Measurements from ENCODE around the gene AFAP1.

DNA sequence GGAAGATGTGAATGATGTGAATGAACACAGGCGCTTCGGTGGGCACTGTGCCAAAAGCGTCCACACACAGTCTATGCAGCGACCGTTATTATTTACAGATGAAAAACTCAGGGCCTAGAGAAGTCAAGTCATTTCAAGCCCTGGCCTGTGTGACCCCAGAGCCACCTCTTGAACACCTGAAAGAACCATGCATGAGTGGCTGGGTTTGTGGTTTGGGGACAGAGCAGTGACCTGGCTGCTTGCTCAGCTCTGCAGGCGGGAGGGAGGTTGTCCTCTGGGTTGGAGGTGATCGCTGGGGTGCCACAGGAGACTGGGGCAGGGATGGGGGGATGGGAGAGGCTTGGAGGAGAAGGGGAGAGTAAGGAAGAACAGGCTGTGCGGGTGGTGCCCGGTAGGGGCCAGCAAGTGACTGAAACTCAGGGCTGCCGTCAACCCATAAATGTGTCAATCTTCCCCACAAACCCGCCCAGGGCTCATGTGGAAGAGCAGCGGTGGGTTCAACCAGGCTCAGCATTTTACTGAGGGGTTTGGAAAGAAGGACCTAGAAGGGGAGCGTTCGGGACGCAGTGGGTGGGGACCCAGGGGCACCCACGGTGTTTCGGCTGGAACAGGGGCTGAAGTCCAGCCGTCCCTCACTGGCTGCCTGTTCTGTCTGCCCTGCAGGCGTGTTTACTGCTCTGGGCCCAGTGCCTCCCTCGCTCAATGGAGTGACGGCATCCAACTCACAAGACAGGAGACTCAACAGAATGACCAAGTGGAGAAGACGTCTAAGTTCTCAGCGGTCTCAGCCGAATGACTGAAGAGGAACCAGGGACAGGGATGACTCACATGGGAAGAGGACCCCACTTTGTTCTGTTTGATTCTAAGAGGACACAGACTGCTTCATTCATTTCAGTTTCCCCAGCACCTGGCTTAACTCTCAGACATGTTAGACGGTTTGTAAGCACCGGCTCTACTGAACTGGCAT, 167.8 kb downstream of the AFAP1 start:
- TF ChIP-seq POLR2A (IDR thresholded peaks at IDR 0.05): no peak
- TF ChIP-seq, protein P1, sequence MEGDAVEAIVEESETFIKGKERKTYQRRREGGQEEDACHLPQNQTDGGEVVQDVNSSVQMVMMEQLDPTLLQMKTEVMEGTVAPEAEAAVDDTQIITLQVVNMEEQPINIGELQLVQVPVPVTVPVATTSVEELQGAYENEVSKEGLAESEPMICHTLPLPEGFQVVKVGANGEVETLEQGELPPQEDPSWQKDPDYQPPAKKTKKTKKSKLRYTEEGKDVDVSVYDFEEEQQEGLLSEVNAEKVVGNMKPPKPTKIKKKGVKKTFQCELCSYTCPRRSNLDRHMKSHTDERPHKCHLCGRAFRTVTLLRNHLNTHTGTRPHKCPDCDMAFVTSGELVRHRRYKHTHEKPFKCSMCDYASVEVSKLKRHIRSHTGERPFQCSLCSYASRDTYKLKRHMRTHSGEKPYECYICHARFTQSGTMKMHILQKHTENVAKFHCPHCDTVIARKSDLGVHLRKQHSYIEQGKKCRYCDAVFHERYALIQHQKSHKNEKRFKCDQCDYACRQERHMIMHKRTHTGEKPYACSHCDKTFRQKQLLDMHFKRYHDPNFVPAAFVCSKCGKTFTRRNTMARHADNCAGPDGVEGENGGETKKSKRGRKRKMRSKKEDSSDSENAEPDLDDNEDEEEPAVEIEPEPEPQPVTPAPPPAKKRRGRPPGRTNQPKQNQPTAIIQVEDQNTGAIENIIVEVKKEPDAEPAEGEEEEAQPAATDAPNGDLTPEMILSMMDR (IDR thresholded peaks at IDR 0.05): no peak
